ENCODE data around the gene CEACAM20.
"Not testable (repeated sequence)": the region's sequence is repeated elsewhere in the genome, so short reads cannot be mapped to it uniquely, and the experiment has no call there.

Gene CEACAM20

GRCh38 chr19:44476559-44477408 is 52.7 kb downstream of the CEACAM20 start:
- Histone ChIP-seq H3K9me3 (ENCODE audit: control insufficient read depth, insufficient read depth, low read depth, low read length) (peaks cover 100% of the 10 kb centered on the region), H3K9ac (ENCODE audit: low read length) (no peak overlapping the region), H3K4me3 (ENCODE audit: low read depth, low read length) (no peak overlapping the region), H3K27me3 (ENCODE audit: control insufficient read depth, insufficient read depth, low read length) (no peaks in the 10 kb centered on the region), H3K4me1 (ENCODE audit: control insufficient read depth, insufficient read depth, low read length) (no peaks in the 10 kb centered on the region), H3K36me3 (ENCODE audit: control insufficient read depth, insufficient read depth, low read length) (peaks cover 71% of the 10 kb centered on the region), H3K27ac (ENCODE audit: low read depth, low read length) (no peak overlapping the region)

GRCh38 chr19:44468730-44469129 is 60.7 kb downstream of the CEACAM20 start:
- not testable (repeated sequence) for H3K9ac ChIP-seq (ENCODE audit: low read length); H3K27me3 ChIP-seq (ENCODE audit: control insufficient read depth, insufficient read depth, low read length); H3K4me3 ChIP-seq (ENCODE audit: low read depth, low read length); H3K27ac ChIP-seq (ENCODE audit: low read depth, low read length); H3K36me3 ChIP-seq (ENCODE audit: control insufficient read depth, insufficient read depth, low read length); H3K4me1 ChIP-seq (ENCODE audit: control insufficient read depth, insufficient read depth, low read length)
- peaks cover 69% of the 10 kb centered on the region for H3K9me3 ChIP-seq (ENCODE audit: control insufficient read depth, insufficient read depth, low read depth, low read length)

GRCh38 chr19:44462600-44463286 is 66.7 kb downstream of the CEACAM20 start:
- not testable (repeated sequence) for H3K27ac ChIP-seq (ENCODE audit: low read depth, low read length); H3K27me3 ChIP-seq (ENCODE audit: control insufficient read depth, insufficient read depth, low read length); H3K36me3 ChIP-seq (ENCODE audit: control insufficient read depth, insufficient read depth, low read length); H3K4me3 ChIP-seq (ENCODE audit: low read depth, low read length); H3K9ac ChIP-seq (ENCODE audit: low read length); H3K4me1 ChIP-seq (ENCODE audit: control insufficient read depth, insufficient read depth, low read length)
- peaks cover 39% of the 10 kb centered on the region for H3K9me3 ChIP-seq (ENCODE audit: control insufficient read depth, insufficient read depth, low read depth, low read length)
